RCC 7860 (cell line): ENCODE data around the gene PAIP1.
"Not testable (repeated sequence)": the region's sequence is repeated elsewhere in the genome, so short reads cannot be mapped to it uniquely, and the experiment has no call there.

Experiments
- DNase-seq: peaks from one replicate; pipeline ENCODE4 v3.0.0-alpha.2; 2015; ENCODE audit warnings: low spot score
- FAIRE-seq: peaks from 2 replicates; lab custom pipeline; 2012; peaks lifted over from hg19 to GRCh38; lab: Jason Lieb, UNC

The PAIP1 gene

GRCh38 chr5:43523662-43524072 lies 33.2 kb downstream of the PAIP1 start:
- DNase-seq (no peak), FAIRE-seq (no peak)

GRCh38 chr5:43520615-43521014 lies 36.3 kb downstream of the PAIP1 start:
- FAIRE-seq (no peak), DNase-seq (no peak)

DNA sequence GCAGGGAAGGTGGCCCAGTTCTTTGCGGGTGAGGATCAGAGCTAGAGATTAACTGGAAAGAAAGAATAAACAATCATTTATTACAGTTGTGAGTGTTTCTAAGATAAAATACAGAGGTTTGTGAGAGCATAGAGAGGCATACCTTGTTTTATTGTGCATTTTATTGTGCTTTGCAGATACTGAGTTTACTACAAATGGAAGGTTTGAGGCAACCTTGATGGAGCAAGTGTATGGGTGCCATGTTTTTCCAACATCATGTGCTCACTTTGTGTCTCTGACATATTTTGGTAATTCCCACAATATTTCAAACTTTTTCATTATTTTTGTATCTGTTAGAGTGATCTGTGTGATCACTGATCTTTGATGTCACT lies 41.2 kb downstream of the PAIP1 start:
- no peak for FAIRE-seq
- DNase-seq = no peak

GRCh38 chr5:43514816-43515677 lies 41.8 kb downstream of the PAIP1 start, which contains the start of gene C5orf34:
TSS of gene C5orf34 (minus strand) at chr5:43515148. CDS start at chr5:43509339, 5,809 bp downstream.
- FAIRE-seq = peak; percentile 93
- DNase-seq = peak; percentile 97

DNA sequence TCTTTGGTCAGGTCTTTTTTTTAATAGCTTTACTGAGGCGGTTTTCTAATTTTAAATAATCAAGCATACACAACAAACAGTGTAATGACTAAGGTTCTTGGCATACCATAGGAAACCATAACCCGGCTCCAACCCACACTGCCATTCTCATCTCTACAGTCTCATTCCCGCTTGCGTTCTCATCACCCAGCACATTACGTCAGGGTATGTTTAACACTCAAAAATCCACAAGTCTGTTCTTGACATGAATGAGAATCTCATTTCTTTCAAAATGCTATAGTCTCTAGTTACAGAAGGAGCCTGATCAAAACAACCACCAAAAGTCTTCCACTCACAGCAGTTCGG lies 42.4 kb downstream of the PAIP1 start:
- DNase-seq (peak; percentile 64), FAIRE-seq (no peak)

DNA sequence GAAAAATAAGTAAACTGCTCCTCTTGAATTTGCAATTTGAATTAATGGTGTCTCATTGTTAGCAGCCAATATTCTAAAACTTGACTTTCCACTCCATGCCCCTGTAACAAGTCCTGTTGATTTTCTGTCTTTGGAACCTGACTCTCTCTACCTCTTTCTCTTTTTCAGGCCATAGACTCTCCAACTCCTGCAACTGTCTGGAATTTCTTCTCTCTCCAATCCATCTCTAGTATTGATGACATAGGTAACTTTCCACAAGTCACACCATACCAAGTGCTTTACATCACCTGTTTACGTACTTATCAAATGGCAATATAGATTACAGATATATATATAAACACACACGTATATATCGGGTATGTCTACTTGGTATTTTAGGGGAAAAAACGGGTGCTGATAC lies 42.9 kb downstream of the PAIP1 start:
- FAIRE-seq (no peak), DNase-seq (no peak)

- not testable (repeated sequence) for DNase-seq, FAIRE-seq
These were observed 45.8 kb downstream of the PAIP1 start for GRCh38 chr5:43511062-43511461.

- FAIRE-seq (no peak), DNase-seq (no peak)
These were observed 58.3 kb downstream of the PAIP1 start for GRCh38 chr5:43498581-43498980.

- FAIRE-seq (no peak), DNase-seq (no peak)
These were observed 59.4 kb downstream of the PAIP1 start for GRCh38 chr5:43497311-43498104.

- FAIRE-seq = no peak
- DNase-seq = no peak
These were observed 65.6 kb downstream of the PAIP1 start for GRCh38 chr5:43491326-43491725.

DNA sequence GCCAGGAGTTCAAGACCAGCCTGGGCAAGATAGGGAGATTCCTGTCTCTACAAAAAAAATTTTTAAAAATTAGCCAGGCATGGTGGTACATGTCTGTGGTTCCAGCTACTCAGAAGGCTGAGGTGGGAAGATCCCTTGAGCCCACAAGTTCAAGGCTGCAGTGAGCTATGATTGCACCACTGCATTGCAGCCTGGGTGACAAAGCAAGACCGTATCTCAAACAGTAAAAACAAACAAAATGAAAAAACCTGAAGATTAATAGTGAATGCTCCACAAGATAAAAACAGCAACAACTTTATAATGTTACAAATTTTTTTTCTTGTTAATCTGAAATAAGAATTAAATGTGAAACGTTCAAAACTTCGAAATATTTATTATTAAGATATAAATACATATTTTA lies 70.5 kb downstream of the PAIP1 start:
- FAIRE-seq = peak; percentile 28

GRCh38 chr5:43485406-43485805 lies 71.5 kb downstream of the PAIP1 start:
- DNase-seq (no peak), FAIRE-seq (no peak)

More for the DNA sequence above, 70.5 kb downstream of the PAIP1 start:
- no peak for DNase-seq

DNA sequence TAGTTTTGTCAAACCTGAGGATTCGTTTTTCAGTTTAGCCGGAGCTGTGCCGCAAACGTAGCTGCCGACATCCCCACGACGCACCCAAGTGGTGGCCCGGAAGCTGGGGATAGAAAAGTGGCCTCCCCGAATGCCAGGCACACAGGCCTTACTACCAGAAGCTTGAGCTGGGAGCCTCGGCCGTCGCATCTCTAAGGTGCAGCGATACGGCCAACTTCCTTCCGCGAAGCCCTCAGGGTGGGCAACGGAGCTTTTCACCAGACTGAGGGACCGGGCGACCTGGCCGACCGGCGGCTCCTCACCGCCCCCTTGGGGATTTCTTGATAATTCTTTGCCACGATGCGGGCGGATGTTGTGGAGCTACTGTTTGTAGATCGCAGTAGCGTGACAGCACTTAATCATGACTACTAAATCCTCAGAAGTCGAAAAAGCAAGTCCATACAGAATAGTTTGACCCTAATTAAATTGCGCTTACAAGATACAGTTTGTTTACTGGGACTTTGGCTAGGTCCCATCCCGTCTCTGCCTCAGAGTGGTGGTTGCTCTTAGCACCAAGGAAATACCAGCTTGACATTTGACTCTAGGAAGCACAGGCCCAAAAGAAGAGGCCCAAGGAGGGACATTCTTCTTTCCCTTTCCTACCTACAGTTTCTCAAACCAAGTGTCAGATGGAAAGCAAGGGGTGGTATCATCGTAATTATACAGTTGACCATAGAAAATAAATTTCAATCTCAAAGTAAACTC lies 72.6 kb downstream of the PAIP1 start:
- FAIRE-seq (peak; percentile 80), DNase-seq (peak; percentile 83)

DNA sequence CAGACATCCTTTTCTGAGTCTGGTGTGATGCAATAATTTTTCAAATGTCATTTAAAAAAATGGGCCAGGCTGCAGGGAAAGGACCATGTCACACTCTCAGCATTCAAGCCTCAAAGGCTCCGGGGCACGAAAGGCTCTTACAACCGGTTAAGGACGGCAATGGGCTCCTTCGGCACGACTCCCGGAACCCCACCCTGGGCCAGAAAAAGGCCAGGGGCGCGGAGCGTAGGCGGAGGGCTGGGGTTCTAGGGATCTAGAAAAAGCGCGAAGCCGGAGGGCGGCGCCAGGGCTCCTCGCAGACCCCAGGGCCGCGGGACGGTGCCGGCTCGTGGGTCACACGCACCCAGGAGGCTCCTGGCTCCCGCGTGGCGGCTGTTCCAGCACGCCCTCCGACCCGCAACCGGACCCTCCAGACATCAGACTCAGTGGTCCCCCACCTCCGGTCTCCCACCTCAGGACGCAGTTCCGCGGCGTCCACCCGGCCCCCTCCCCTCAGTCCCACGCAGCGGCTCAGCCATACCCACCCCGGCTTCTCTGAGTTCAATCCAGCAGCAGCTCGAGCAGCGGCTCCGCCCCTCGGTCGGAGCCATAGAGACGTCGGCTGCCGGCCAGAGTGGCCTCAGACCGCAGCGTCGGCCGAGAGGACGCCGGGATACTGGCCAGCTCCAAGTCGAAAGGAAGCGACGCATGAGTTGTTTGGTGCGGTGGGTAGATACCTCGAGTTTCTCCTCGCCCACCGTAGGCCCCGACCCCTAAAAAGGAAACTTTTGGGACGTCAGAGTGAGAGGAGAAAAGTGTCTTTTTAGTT lies 73.4 kb downstream of the PAIP1 start, which contains the start of gene TMEM267:
TSS of gene TMEM267 (minus strand) at position 568 of the 808 bp plus-strand sequence. CDS start 29,896 bp downstream, outside the sequence.
- FAIRE-seq (peak; percentile 86), DNase-seq (peak; percentile 90)

GRCh38 chr5:43482490-43483297 lies 74.2 kb downstream of the PAIP1 start:
- peak; percentile 73 for FAIRE-seq
- DNase-seq = no peak
